ENCODE data around the gene ACTR6. TPM values are rescaled to one million over a fixed set of nuclear protein-coding genes. Genes with fewer than 3 reads are reported as not detected.

The ACTR6 gene
- total and polyA plus RNA-seq, 2 of the 4 experiments (the other 2 are of a cell fraction): 9.7 to 10.2 TPM

DNA sequence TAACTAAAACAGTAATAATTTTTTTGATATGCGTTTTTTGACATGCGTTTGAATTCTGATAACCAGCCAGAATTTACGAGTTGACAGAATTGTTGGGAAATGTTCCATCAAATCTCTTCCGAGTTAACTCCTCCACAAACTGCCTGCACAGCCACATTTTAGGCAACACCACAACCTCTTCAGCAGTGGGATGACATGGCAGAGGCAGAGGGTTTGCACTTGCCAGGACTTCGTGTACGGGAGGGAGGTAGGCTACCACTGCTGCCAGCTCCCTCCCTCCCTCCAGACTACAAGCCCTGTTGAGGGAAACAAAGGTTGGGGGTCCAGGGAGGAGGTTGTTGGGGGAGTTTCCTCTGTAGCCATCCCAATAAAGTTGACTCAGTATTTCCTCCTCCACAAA is 14.5 kb upstream of the ACTR6 start:
- H2BK120ac ChIP-seq (ENCODE audit: low read depth, low read length): no peak overlapping the region
- no peak overlapping the region for H2BK15ac ChIP-seq (ENCODE audit: low read depth, low read length)
- H4K5ac ChIP-seq (ENCODE audit: low read depth, low read length): no peak overlapping the region
- peaks cover 6% of the 10 kb centered on the region; the same call in 1 of the 2 replicates for H3K4me1 ChIP-seq (ENCODE audit: control insufficient read depth, insufficient read depth, low read length)
- no peaks in the 10 kb centered on the region for H4K20me1 ChIP-seq (ENCODE audit: insufficient read depth, low read length)
- H3K27ac ChIP-seq (ENCODE audit: insufficient read depth, low read length): no peak overlapping the region
- H4K8ac ChIP-seq (ENCODE audit: low read depth in 2 of 2, low read length in 2 of 2): no peak overlapping the region
- no peaks in the 10 kb centered on the region for H3K27me3 ChIP-seq (ENCODE audit: control insufficient read depth, insufficient read depth, low read length)
- CTCF ChIA-PET: interaction anchor here (0.8 to 1.6 kb wide), 3 partner anchors 12 to 369 kb away, joined by 3 to 4 read pairs (median 3); no protein-coding TSS in a partner anchor
- no peak overlapping the region for H3K56ac ChIP-seq (ENCODE audit: extremely low read depth, insufficient read depth, low read length)
- H2BK5ac ChIP-seq (ENCODE audit: low read depth, low read length, poor library complexity, severe bottlenecking): no peak overlapping the region
- no peak overlapping the region for H3K4ac ChIP-seq (ENCODE audit: low read depth, low read length)
- dilution Hi-C loops (cut with HindIII; ENCODE audit: low sequenced_read_pairs, unreplicated experiment): no loop called here
- no TSS peak for BruUV-seq (replicated peaks)
- H2AK9ac ChIP-seq (replicated peaks; ENCODE audit: low read depth, low read length, poor library complexity): no peak overlapping the region
- H3K9me1 ChIP-seq (ENCODE audit: insufficient read depth, low read length): no peaks in the 10 kb centered on the region; the same call in 1 of the 2 replicates
- H3K36me3 ChIP-seq (ENCODE audit: control insufficient read depth, insufficient read depth, low read length): no peaks in the 10 kb centered on the region
- H2BK20ac ChIP-seq (ENCODE audit: low read depth, low read length): no peak overlapping the region
- H3K4me2 ChIP-seq (ENCODE audit: low read depth, low read length): no peak overlapping the region; the same call in 1 of the 2 replicates
- H3K9ac ChIP-seq (ENCODE audit: low read depth, low read length): no peak overlapping the region
- no peak for DNase-seq
- TF ChIP-seq RFX5 (IDR thresholded peaks at IDR 0.05; ENCODE audit: low read depth, low read length) (no peak), RCOR1 (IDR thresholded peaks at IDR 0.05; ENCODE audit: insufficient replicate concordance, low read length) (no peak), SMC3 (IDR thresholded peaks at IDR 0.05; ENCODE audit: low read depth, low read length) (no peak), MAZ (IDR thresholded peaks at IDR 0.05; ENCODE audit: borderline replicate concordance, low read depth, low read length) (no peak), NFE2L2 (IDR thresholded peaks at IDR 0.05; ENCODE audit: low read depth, low read length) (no peak), MAFK (IDR thresholded peaks at IDR 0.05; ENCODE audit: low read depth, low read length) (no peak), RAD21 (IDR thresholded peaks at IDR 0.05; ENCODE audit: low read length) (no peak), FOS (IDR thresholded peaks at IDR 0.05; ENCODE audit: low read depth, low read length) (no peak), POLR2A (IDR thresholded peaks at IDR 0.05; ENCODE audit: low read depth, low read length) (no peak), MXI1 (IDR thresholded peaks at IDR 0.05; ENCODE audit: borderline replicate concordance, low read depth, low read length) (no peak)
- TF ChIP-seq, protein P1, sequence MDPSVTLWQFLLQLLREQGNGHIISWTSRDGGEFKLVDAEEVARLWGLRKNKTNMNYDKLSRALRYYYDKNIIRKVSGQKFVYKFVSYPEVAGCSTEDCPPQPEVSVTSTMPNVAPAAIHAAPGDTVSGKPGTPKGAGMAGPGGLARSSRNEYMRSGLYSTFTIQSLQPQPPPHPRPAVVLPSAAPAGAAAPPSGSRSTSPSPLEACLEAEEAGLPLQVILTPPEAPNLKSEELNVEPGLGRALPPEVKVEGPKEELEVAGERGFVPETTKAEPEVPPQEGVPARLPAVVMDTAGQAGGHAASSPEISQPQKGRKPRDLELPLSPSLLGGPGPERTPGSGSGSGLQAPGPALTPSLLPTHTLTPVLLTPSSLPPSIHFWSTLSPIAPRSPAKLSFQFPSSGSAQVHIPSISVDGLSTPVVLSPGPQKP (IDR thresholded peaks at IDR 0.05; ENCODE audit: borderline replicate concordance, low read depth, low read length): no peak
- POLR2A ChIA-PET (ENCODE audit: unreplicated experiment): no interaction called here
- no peak overlapping the region for H3K14ac ChIP-seq (replicated peaks; ENCODE audit: low read depth, low read length)
- WGBS, 2 experiments (ENCODE audit: extremely low coverage in 2 of 2, insufficient read length in 1 of 2): no CpG with 5 or more reads among the region's 6 CpGs
- peak; percentile 47 for ATAC-seq (ENCODE audit: low read depth)
- H3K79me1 ChIP-seq (ENCODE audit: low read depth in 1 of 2, low read length in 2 of 2): no peaks in the 10 kb centered on the region
- H4K91ac ChIP-seq (ENCODE audit: insufficient read depth, low read depth, low read length): no peak overlapping the region
- H2AFZ ChIP-seq (replicated peaks; ENCODE audit: low read length, poor library complexity): peak overlapping the region; percentile 21
- intact Hi-C loops (cut with micrococcal nuclease): no loop called here
- in situ Hi-C loops (cut with MboI; ENCODE audit: low sequenced_read_pairs): no loop called here
- no peak overlapping the region for H3K4me3 ChIP-seq (ENCODE audit: insufficient read depth, low read depth, low read length)
- no peak overlapping the region for H3K18ac ChIP-seq (ENCODE audit: low read depth, low read length)
- H2AK5ac ChIP-seq (ENCODE audit: low read depth, low read length): no peak overlapping the region
- no peak overlapping the region for H3K23ac ChIP-seq (ENCODE audit: low read depth, low read length)
- H3K9me3 ChIP-seq (ENCODE audit: control insufficient read depth, insufficient read depth, low read length): no peaks in the 10 kb centered on the region

Data from IMR-90 (cell line).